Fibroblast of upper back skin (primary cell): ENCODE measurements around the gene MANEA.
A peak's percentile ranks its signal among the peaks of the same experiment; 100 is the strongest.
"Not testable (repeated sequence)": the region's sequence is repeated elsewhere in the genome, so short reads cannot be mapped to it uniquely, and the experiment has no call there.

ENCODE experiments used
- DNase-seq: peaks from one replicate; pipeline ENCODE4 v3.0.0-alpha.2; 2013

Gene MANEA

DNA sequence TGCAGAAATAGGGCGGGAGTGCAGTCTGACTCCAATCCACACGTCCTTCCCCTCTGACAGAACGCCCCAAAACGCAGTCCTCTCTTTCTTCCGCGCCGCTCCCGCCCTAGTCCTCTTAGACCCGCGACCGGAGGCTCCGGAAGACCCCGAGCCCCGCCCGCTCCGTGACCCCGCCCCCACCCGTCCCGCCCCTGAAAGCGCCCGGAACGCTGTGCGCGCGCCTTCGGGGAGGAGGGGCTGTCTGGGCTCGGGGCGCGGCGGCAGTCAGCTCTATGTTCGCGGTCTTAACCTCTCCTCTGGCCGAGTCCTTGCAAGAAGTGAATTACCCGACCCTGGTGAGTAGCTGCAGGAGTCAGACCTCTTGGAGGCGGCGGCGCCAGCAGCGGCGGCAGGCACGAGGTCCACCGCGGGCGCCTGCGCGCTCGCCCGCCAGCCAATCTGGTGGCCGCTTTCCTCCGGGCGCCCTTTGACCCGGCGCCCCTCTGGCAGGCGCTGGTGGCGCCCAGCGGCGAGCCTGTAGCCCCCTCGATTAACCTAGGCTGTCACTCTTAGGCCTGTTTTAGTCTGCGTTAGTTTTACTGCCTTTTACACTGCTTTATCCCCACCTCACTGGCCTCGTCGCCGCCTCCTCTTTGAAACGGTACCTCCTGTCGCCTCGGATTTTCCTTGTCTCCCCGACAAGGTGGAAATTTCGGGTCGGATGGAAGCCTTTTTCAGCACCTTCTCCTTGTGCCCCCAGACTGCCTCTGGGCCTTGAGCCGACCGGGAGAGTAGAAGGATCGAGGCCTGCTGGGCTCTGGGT lies at the start of gene MANEA:
Gene MANEA (plus strand): TSS at position 232 of the 802 bp plus-strand sequence. CDS start 8,905 bp downstream, outside the sequence.
- DNase-seq, result peak; percentile 88

DNA sequence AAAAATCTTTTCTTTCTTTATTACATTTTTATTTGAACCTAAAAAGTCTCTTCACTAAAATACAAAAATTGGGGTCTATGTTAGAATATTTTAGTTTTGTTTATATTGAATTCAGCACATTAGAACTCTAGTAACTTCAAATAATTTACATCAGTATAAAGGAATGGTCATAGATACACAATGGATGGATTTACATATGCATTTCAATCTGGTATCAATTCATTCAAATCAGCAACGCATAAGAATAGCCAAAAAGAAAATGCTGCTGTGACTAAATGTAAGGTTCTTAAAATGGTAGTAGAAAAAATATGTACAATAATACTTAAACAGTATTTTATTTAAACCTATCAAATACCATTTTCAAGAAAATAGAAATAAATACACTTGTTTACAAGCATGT lies 47.6 kb upstream of the MANEA start:
- no peak for DNase-seq

- no peak for DNase-seq
Observed at GRCh38 chr6:95530176-95530819, 47.0 kb upstream of the MANEA start.

DNA sequence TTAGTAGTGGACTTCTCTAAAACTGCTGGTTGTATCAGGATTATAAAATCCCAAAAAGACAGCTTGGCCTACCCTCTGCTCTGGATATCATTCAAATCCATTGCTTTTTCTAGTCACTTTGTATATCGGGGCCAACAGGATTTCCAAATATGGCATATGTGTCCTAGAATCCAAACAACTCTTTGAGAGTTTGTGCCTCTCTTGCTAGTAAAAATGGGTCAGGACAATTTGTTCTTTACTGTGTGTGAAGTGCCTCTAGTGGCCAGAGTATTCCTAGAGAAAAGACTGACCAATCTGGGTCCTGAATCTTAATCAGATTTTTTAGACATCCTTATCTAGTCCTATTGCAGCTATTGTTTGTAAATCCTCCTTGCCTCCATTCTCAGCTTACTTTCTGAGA lies 33.5 kb upstream of the MANEA start:
- no peak for DNase-seq

DNA sequence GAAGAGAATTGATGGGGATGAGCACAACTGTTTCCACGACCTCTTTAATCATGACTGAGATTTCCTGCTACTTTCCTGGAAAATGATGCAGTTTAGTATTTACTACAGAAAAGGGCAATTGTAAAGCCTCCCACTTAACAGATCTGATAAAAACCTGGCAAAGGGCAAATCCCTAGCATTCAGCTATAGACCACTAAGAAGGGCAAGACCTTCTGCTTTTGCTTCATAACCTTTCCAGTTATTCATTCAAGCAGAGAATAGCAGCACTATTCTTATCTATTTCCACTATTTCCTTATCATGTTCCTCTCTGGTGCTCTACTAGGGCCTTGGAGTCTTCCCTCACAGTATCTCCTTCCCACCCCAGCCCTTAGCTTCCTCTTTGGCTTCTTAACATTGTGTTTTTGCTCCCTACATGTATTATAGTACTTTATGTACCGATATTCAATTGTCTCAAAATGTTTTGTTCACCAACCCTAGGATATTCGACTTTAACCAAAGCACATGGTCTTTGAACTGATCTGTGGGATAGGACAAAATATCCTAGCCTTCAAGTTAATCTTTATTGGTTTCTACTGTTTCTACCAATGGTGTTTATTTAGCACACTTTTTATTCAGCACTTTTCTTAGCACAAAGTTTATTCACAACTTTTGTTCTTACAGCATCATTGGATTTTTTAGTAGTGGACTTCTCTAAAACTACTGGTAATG lies 32.7 kb upstream of the MANEA start:
- DNase-seq, result no peak

- DNase-seq, result no peak
Observed at GRCh38 chr6:95545226-95545625, 32.1 kb upstream of the MANEA start.

GRCh38 chr6:95545686-95546085 lies 31.6 kb upstream of the MANEA start:
- DNase-seq, result no peak

- DNase-seq, result no peak
Observed at GRCh38 chr6:95546148-95546547, 31.2 kb upstream of the MANEA start.

DNA sequence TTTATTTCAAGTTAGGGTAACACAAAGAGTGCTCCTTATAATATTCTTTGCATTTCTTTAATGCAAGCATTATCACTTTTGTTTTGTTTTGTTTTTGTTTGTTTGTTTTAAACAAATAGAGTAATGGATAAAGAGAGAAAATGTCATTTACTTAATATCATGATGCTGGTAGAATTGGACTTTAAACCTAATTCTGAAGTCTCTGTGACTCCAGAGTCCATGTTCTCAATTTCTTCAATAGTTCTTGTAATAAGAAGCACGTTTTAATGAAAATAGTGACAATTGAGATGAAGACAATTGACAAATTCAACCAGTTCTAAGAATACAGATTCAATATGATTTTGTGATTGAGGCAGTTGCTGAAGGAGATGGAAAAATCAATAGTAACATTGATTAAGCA lies 30.3 kb upstream of the MANEA start:
- DNase-seq, result no peak

DNA sequence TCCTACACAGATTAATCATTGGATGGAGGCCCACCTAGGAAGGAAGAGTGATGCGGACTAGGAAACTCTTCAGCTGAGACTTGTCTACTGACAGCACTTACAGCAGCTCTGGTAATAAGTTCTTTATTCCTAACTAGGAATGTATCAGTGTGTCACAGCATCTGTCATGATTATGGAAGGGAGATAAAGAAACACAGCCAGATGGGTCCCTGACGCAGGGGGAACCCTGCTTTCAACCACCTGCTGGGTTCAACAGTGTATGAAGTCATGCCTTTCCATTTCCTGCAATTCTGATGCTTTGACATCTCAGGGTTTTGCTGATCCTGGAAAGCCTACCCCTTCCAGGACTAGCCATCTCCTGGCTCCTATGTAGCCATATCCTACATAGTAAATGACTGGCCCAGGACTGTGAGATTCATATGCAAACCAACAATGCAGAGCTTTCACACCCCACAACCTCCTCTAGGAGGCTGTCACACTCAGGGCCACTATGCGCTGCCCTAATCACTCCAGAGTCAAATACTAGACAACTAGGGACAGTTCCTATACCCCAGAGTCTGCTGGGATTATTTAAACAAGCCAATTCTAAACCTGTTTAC lies 29.0 kb upstream of the MANEA start:
- no peak for DNase-seq

GRCh38 chr6:95551678-95552324 lies 25.5 kb upstream of the MANEA start:
- DNase-seq, result no peak

- DNase-seq, result no peak
Observed at GRCh38 chr6:95553880-95554279, 23.5 kb upstream of the MANEA start.

GRCh38 chr6:95560956-95561355 lies 16.4 kb upstream of the MANEA start:
- DNase-seq, result not testable (repeated sequence)

- no peak for DNase-seq
Observed at GRCh38 chr6:95569560-95569959, 7.8 kb upstream of the MANEA start.

- DNase-seq, result no peak
Observed at GRCh38 chr6:95572098-95572497, 5.2 kb upstream of the MANEA start.

DNA sequence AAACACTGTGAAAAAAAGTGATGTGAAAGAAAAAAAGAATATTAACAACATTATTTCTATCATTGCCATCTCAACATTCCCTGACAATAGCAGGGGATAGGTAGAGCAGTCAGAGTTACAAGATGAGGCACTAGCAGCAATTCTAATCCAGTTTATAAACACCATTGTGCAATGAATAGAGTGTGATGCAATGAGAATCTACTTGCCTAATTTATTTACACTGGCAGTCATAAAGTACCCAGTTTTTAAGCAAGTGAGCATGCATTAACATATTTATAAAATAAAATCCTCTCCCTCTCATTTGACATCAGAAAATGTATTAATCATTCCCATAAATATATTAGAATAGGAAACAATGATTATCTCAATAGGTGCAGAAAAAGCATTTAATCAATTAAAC lies 2.5 kb upstream of the MANEA start:
- DNase-seq, result peak; percentile 14

DNA sequence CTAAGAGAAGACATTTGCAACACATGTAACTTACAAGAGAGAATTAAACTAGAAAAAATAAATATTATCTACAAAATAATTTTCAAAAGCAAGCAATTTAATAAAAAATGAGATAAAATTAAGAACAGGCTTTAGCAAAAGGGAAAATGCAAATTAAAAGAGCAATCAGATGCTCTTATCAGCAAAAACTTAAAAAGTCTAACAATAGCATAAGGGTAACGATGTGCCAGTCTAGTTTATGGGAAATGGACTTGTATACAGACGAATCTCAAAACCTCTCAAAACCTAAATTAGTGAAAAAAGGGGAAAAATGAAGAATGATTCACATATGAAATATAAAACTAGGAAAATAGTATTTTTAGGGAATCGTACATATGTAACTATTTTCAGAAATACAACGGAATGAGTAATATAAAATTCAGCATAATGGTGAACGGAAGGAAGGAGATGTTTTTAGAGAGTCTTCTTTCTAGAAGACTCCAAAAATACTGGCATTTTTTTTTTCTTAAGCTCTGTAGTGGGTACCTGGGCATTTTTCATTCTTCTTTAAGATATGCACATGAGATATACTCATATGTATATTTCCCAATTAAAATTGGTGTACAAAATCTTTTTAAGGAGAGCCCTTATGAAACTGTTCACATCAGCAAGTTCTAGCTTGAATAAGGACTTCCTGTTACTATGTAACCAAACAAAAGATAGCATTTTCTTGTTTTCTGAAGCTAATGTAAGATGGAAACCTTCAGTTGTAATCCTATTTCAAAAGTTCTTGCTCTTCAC lies 927 bp upstream of the MANEA start:
- DNase-seq, result no peak

DNA sequence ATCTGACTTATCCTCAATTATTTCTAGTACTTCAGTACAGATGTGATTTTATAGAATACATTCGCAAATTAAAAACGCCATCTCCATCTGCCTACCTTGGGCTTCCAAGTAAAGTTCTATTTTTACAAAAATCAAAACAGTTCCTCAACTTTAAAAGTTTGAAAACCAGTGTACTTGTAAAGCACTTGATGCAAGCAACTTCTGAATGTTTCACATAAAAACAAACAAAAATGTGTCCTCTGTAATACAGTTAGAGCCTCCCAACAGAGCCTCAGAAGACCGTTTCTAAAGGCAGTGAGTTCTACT lies 384 bp upstream of the MANEA start:
- DNase-seq, result no peak

- no peak for DNase-seq
Observed at GRCh38 chr6:95578106-95578410, 723 bp downstream of the MANEA start.

GRCh38 chr6:95581073-95581472 lies 3.7 kb downstream of the MANEA start:
- peak; percentile 8 for DNase-seq

DNA sequence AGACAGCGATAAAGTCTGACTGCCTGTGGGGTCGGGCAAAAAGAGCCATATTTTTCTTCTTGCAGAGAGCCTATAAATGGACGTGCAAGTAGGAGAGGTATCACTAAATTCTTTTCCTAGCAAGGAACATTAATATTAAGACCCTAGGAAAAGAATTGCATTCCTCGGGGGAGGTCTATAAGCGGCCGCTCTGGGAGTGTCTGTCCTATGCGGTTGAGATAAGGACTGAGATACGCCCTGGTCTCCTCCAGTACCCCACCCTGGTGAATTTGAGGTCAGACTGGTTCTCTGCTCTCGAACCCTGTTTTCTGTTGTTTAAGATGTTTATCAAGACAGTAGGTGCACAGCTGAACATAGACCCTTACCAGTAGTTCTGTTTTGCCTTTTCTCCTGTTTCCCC lies 6.9 kb downstream of the MANEA start:
- DNase-seq, result not testable (repeated sequence)

DNA sequence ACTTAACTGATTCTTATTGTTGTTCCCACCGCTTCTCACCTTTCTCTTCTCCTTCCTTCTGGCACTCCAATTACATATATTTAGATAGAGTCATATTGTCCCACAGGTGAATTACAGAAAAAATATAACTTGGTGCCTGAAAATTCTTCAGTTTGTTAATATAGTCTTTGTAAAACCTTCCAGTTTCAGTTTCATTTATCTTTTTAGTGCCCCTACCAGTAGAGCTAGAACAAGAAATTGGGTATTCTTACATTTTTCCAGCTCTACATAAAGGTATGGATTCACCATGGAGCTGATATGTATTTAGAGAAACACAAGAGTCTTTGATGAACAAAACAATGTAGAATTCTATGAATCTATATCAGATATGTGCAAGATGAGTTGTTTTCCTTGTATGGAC lies 10.7 kb downstream of the MANEA start:
- DNase-seq, result no peak

DNA sequence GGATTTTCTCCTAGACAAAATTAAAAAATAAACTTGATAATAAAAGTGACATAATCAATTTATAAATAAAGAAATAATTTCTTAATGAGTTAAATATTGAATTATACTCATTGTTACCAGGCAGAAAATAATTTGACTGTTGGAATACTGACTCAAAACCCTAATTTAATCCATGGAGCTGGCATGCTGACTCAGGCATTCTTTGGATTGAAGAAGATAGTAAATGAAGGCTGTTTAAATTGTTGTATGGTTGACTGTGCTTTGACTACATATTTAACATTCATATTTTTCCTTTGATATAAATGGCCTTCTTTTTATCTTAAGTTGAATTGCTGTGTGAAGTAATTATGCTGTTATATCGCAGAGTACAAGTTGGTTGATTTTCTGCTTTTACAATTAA lies 11.7 kb downstream of the MANEA start:
- no peak for DNase-seq
